C4-2B (cell line): Measurements from ENCODE around the gene IRAK4.

ENCODE experiments used
- CTCF ChIP-seq: fragments of 450-650 bp; conservative IDR thresholded peaks from 2 replicates; pipeline ENCODE4 v1.5.1; 2017; ENCODE audit warnings: mild to moderate bottlenecking
- ZFX ChIP-seq: fragments of 450-650 bp; IDR thresholded peaks from 2 replicates; pipeline ENCODE4 v1.6.1; 2017

- TF ChIP-seq CTCF (peak; percentile 65), ZFX (no peak)
These were observed 30.6 kb upstream of the IRAK4 start for GRCh38 chr12:43728117-43728516.
